Neural progenitor cell (in vitro differentiated cells): ENCODE data around the gene GGTA1.

ENCODE experiments used
- CTCF ChIP-seq: fragments of 200-600 bp; sonication (generic); IDR thresholded peaks from 2 replicates; pipeline ENCODE4 v1.5.1; 2017; ENCODE audit warnings: antibody characterized with exemption, mild to moderate bottlenecking
- EZH2 ChIP-seq: fragments of 200-600 bp; sonication (generic); IDR thresholded peaks from 2 replicates; pipeline ENCODE4 v1.6.1; 2017; ENCODE audit warnings: antibody characterized with exemption, mild to moderate bottlenecking, moderate library complexity
- EZH2phosphoT487 ChIP-seq: fragments of 200-600 bp; sonication (generic); IDR thresholded peaks from 2 replicates; pipeline ENCODE4 v1.6.1; 2017; ENCODE audit warnings: antibody characterized with exemption

DNA sequence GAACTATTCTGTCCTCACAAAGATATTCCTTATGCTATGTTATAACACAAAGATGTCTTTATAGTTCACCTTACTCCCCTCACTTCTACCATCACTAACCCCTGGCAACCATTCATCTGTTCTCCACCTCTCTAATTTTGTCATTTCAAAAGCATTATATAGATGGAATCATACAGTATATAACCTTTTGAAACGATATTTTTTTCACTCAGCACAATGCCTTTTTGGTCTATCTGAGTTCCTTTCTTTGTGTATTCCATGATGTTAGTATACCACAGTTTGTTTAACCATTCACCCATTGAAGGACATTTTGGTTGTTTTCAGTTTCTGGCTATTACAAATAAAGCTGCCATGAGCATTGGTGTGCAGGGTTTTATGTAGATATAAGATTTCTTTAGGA is 93.7 kb downstream of the GGTA1 start:
- no peak for TF ChIP-seq CTCF
- TF ChIP-seq EZH2: no peak
- TF ChIP-seq EZH2phosphoT487: no peak
